ENCODE measurements around the gene FFAR2.
A peak's percentile ranks its signal among the peaks of the same experiment; 100 is the strongest.

The FFAR2 gene

GRCh38 chr19:35491836-35492360 is 43.8 kb downstream of the FFAR2 start:
- no peak for DNase-seq

DNA sequence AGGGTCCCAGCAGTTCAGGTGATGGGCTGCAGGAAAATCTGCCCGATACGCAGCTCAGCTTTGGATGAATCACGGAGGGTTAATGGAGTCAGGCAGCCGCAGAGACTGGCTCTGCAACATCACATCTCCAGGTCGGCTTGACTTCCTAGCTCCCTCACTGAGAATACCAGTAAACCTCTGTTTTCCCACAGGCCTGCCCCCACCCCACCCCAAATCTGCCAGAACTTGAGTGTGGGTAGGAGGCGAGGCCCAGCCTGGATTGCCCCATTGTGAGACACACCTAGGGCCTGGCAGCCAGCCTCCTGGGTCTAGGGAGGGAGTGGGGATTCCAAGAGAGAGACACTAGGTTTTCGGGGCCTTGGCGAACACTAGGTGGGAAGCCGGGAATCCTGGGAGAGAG is 45.9 kb downstream of the FFAR2 start:
- no peak for DNase-seq

DNA sequence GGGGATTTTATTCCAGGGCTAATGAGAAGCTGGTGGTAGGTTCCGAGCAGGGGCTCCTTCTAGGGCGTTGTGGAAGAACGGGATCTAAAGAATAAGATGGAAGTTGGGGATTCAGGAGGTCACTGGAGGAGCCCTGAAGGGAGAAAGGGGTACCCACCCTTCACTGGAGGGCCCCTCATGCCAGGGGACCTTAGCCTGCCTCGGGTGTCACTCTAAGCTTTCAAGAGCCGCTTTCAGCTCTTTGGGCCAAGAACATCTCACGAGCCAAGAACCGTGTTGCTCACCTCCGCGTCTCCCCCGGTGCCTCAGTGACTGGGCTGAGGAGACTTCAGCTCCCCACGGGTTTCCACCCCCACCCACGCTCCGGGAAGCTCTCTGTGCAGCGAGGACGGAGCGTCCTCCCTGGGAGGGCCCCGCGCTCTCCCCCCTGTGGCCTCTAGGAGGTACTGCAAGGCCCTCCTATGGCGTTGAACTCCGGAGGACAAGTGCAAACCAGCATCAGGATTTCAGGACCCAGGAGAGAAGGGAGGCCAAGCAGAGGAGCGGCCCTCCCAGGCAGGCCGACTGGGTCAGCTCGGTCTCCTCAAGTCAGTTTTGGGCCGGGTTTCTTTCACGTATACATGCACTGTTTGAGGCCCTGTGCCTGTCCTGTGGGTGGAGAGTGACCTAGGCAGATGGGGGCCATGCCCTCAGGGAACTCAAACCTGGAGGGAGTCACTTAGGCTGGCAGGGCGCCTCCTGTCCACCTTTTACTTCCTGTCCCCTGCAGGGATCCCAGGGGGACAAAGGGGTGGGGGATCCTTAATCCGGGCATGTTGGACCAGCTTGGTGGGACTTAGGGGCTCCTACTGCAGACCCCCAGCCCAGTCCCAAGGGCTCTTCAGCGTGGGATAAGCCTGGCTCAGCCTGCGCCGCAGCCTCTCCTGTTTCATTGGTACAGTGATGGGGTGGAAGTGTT is 47.3 kb downstream of the FFAR2 start:
- peak; percentile 60 for DNase-seq

DNA sequence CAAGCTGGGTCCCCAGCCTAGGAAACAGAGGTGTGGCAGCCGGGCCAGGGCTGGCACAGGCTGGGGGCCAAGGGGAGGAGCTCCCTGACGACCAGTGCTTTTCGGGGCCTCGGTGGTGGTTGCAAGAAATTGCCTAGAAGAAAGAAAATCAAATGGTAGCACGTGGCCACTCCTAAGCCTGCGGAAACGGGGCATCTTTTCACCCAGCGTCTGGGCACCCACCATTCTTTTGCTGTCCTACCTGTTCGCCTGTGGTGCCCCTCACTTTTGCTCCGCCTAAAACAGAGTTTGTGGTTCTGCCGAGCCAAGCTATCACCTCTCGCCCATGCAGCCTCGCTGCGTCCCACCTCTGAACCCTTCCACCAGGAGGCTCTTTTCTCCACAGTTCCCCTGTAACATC is 49.3 kb downstream of the FFAR2 start:
- DNase-seq, result no peak

- no peak for DNase-seq
These were observed 50.2 kb downstream of the FFAR2 start for GRCh38 chr19:35498220-35498619.

- peak; percentile 19 for DNase-seq
These were observed 51.0 kb downstream of the FFAR2 start for GRCh38 chr19:35498984-35499527.

- DNase-seq, result no peak
These were observed 52.6 kb downstream of the FFAR2 start for GRCh38 chr19:35500611-35501010.
